ENCODE measurements around the gene NUP133.

DNA sequence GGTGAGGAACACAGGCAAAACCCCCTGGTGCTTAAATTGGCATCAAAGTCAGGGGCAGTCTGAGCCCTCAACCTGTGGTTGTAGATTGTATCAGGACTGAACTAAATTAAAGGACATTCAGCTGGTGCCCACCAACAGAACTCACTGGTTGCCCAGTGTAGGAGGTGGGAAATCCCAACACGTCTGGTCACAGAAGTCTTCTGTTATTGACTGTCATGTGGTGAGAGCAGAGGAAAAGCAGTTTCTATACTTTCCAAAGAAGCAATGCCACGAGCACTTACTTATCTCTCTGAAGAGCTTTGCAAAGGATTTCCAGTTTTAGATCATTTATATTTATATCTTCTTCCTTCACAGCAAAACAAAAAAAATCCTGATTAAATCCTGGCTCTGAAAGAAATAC, 59.3 kb downstream of the NUP133 start:
- TF ChIP-seq, protein P1, sequence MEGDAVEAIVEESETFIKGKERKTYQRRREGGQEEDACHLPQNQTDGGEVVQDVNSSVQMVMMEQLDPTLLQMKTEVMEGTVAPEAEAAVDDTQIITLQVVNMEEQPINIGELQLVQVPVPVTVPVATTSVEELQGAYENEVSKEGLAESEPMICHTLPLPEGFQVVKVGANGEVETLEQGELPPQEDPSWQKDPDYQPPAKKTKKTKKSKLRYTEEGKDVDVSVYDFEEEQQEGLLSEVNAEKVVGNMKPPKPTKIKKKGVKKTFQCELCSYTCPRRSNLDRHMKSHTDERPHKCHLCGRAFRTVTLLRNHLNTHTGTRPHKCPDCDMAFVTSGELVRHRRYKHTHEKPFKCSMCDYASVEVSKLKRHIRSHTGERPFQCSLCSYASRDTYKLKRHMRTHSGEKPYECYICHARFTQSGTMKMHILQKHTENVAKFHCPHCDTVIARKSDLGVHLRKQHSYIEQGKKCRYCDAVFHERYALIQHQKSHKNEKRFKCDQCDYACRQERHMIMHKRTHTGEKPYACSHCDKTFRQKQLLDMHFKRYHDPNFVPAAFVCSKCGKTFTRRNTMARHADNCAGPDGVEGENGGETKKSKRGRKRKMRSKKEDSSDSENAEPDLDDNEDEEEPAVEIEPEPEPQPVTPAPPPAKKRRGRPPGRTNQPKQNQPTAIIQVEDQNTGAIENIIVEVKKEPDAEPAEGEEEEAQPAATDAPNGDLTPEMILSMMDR (IDR thresholded peaks at IDR 0.05): no peak
- TF ChIP-seq EZH2 (IDR thresholded peaks at IDR 0.05; ENCODE audit: borderline replicate concordance, insufficient read depth, low read depth, low read length, poor library complexity, severe bottlenecking): no peak
